GM12891 (cell line): ENCODE measurements around the gene HDAC9. TPM values are rescaled to one million over a fixed set of nuclear protein-coding genes. Genes with fewer than 3 reads are reported as not detected.
A peak's percentile ranks its signal among the peaks of the same experiment; 100 is the strongest.

Source experiments
- DNase-seq: peaks from one replicate; pipeline ENCODE4 v3.0.0; 2011; ENCODE audit warnings: low spot score; ENCODE audit not compliant: insufficient read length
- FAIRE-seq: peaks from 2 replicates; lab custom pipeline; 2011; peaks lifted over from hg19 to GRCh38; lab: Jason Lieb, UNC
- PAX5 ChIP-seq: IDR thresholded peaks from 2 replicates; pipeline ENCODE4 v1.6.1; 2011; ENCODE audit warnings: low read length, moderate library complexity, mild to moderate bottlenecking; ENCODE audit not compliant: insufficient read depth, severe bottlenecking
- POLR2A ChIP-seq: IDR thresholded peaks from 2 replicates; pipeline ENCODE4 v1.6.1; 2011; ENCODE audit warnings: low read depth, low read length, control low read depth
- POLR2AphosphoS5 ChIP-seq: IDR thresholded peaks from 2 replicates; pipeline ENCODE4 v1.6.1; 2011; ENCODE audit warnings: low read depth, low read length, control low read depth
- POU2F2 ChIP-seq: IDR thresholded peaks from 2 replicates; pipeline ENCODE4 v1.6.1; 2011; ENCODE audit warnings: low read depth, mild to moderate bottlenecking, control low read depth, low read length, moderate library complexity
- SPI1 ChIP-seq: IDR thresholded peaks from 2 replicates; pipeline ENCODE4 v1.6.1; 2011; ENCODE audit warnings: low read depth, low read length, control low read depth
- TAF1 ChIP-seq: IDR thresholded peaks from 2 replicates; pipeline ENCODE4 v1.6.1; 2011; ENCODE audit warnings: low read depth, low read length, control low read depth
- polyA plus RNA-seq: library from polyadenylated mRNA; unstranded; fragments of >200 nt; gene quantifications from one replicate; pipeline ENCODE4 v1.2.1, GENCODE V29; 2012; ENCODE audit warnings: low read depth, missing spikeins, inconsistent platforms; ENCODE audit not compliant: missing spikeins

HDAC9 gene
- 5.8 TPM for polyA plus RNA-seq

DNA sequence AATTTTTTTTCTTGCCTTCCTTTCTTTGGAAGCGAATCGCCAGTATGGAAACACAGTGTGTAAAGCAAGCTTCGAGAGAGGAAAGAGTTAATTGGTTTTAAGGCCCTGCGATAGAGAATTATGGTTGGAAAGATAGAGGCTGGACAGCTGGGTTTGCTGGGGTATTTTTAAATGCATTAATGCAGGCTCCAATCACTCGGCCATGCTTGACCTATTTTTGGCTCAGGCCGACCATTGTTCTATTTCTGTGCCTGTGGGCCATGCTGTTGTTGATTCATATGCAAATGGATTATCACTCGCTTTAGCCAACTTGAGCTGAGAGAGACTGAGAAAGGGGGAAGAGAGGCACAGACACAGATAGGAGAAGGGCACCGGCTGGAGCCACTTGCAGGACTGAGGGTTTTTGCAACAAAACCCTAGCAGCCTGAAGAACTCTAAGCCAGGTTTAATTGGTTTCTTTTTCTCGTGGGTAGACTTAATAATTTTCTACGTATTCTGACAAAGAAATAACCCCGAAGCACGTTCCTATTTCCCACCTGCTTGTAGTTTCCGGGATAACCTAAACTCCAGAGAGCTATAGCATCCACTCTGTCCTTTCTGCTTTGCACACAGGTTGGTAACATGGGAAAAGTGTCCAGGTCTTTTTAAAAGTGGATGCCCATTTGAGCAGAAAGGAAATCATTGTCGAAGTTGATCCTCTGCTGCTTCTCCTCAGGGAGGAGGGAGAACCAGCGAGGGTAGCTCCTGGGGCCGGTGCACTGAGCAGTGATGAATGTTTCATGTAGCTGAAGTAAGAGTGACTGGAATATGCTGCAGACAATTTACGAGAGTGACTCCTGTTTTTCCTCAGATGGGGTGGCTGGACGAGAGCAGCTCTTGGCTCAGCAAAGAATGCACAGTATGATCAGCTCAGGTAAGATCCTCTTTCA is at the start of gene HDAC9:
Gene HDAC9, plus strand, starts transcription at position 338 of the 929 bp plus-strand sequence. Its CDS starts 554 bp downstream, at position 892.
- TF ChIP-seq TAF1 (no peak), SPI1 (0 out of 2 replicates have a peak, but pooled peaks have one; percentile 16), PAX5 (no peak), POLR2AphosphoS5 (0 out of 2 replicates have a peak, but pooled peaks have one; percentile 42), POLR2A (peak; percentile 58; the same call in 1 of the 2 replicates), POU2F2 (peak; percentile 99)
- FAIRE-seq: peak; percentile 92
- DNase-seq: no peak

DNA sequence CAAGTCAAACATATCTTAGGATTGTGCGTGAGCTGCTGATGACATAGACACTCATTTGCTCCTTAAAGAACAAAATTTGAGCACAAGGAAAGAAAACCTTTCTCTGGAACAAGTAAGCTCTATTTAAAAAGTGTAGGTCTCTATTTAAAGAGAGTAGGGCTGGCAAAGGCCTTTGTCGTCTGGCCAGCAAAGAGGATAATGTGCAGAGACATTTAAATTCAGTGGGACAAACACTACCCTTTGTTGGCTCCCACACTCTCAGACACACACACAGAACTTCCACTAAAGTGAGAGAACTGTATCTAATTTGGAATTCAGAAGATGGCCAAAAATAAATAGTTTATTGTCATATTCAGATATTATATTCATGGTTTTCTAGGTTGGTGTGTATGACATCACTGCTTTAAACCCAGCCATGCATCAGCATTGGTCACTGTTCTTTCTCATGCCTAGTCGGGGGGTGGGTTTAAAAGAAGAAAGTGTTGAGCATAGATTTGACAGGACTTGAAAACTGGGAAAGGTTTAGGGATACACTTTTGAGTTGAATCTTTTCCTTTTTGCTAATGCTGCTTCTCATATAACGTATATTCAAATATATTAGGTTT is 49.5 kb upstream of the HDAC9 start:
- DNase-seq: no peak
- TF ChIP-seq POLR2AphosphoS5: no peak
- TF ChIP-seq POU2F2: no peak
- FAIRE-seq: no peak

GRCh38 chr7:18450019-18450418 is 45.5 kb upstream of the HDAC9 start:
- TF ChIP-seq POLR2AphosphoS5 (no peak), POLR2A (no peak), POU2F2 (no peak), TAF1 (no peak), SPI1 (no peak), PAX5 (no peak)
- DNase-seq (no peak), FAIRE-seq (no peak)

GRCh38 chr7:18455606-18456005 is 39.9 kb upstream of the HDAC9 start:
- FAIRE-seq: no peak
- TF ChIP-seq SPI1: no peak
- no peak for TF ChIP-seq POLR2A
- no peak for TF ChIP-seq PAX5
- no peak for TF ChIP-seq POLR2AphosphoS5
- no peak for TF ChIP-seq POU2F2
- no peak for TF ChIP-seq TAF1
- DNase-seq: no peak

- TF ChIP-seq POU2F2 (no peak), SPI1 (no peak), POLR2A (no peak), POLR2AphosphoS5 (no peak), PAX5 (no peak), TAF1 (no peak)
- FAIRE-seq (peak; percentile 41), DNase-seq (no peak)
Measured at GRCh38 chr7:18457832-18458231, 37.7 kb upstream of the HDAC9 start.

GRCh38 chr7:18458830-18459229 is 36.7 kb upstream of the HDAC9 start:
- DNase-seq: no peak
- FAIRE-seq: no peak
- TF ChIP-seq PAX5 (no peak), SPI1 (no peak), POU2F2 (no peak), POLR2A (no peak), TAF1 (no peak), POLR2AphosphoS5 (no peak)

DNA sequence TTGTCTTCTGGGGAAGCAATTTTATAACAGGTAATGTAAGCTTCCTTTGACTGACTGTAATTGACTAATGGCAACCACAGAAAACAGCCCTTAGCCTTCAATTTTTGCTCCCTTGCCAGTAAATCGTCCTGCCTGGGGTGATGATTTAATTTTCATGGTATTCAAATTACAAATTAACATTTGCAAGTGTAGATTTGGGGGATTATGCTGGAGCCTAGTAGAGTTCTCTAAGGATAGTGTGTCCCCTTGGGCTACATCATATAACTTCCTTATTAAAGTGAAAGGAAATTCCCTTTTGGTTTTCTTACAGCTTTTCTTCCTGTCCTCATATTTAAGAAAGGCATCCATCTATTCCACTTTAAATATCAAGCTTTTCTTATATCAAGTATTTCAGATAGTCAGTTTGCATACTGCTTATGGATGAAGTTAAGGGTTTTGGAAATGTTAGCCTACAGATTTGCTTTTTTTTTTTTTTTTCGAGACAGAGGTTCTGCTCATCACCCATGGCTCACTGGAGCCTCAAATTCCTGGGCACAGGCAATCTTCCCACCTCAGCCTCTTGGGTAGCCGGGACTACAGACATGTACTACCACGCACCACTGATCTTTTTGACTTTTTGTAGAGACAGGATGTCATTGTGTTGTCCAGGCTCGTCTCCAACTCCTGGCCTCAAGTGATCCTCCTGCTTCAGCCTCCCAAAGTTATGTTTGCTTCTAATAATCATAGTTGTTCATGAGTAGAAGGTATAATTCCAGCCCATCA is 35.9 kb upstream of the HDAC9 start:
- TF ChIP-seq POU2F2: no peak
- no peak for TF ChIP-seq PAX5
- TF ChIP-seq POLR2AphosphoS5: no peak
- TF ChIP-seq TAF1: no peak
- TF ChIP-seq POLR2A: no peak
- TF ChIP-seq SPI1: no peak
- DNase-seq (no peak), FAIRE-seq (no peak)

GRCh38 chr7:18461785-18462467 is 33.6 kb upstream of the HDAC9 start:
- no peak for TF ChIP-seq TAF1
- no peak for TF ChIP-seq POLR2A
- no peak for TF ChIP-seq PAX5
- no peak for TF ChIP-seq SPI1
- TF ChIP-seq POU2F2: no peak
- TF ChIP-seq POLR2AphosphoS5: no peak
- DNase-seq: no peak
- FAIRE-seq: no peak

GRCh38 chr7:18464830-18465229 is 30.7 kb upstream of the HDAC9 start:
- FAIRE-seq: no peak

GRCh38 chr7:18467011-18467410 is 28.5 kb upstream of the HDAC9 start:
- FAIRE-seq (no peak), DNase-seq (no peak)
- TF ChIP-seq PAX5: no peak
- TF ChIP-seq POU2F2: no peak
- TF ChIP-seq TAF1: no peak
- no peak for TF ChIP-seq POLR2AphosphoS5

More at GRCh38 chr7:18464830-18465229, 30.7 kb upstream of the HDAC9 start:
- no peak for DNase-seq
- no peak for TF ChIP-seq POLR2AphosphoS5
- TF ChIP-seq SPI1: no peak
- TF ChIP-seq PAX5: no peak
- TF ChIP-seq TAF1: no peak
- no peak for TF ChIP-seq POU2F2
